H1 (cell line): Measurements from ENCODE around the gene ZNF619. TPM values are rescaled to one million over a fixed set of nuclear protein-coding genes. Genes with fewer than 3 reads are reported as not detected.

Experiments
- BCL11A ChIP-seq, 2 experiments: IDR thresholded peaks; one replicate each; pipeline ENCODE4 v1.6.1; 2011; ENCODE audit warnings: low read depth in 2 of 2, low read length in 2 of 2, mild to moderate bottlenecking in 2 of 2
- BRCA1 ChIP-seq: IDR thresholded peaks from 2 replicates; pipeline ENCODE4 v1.6.1; 2012; ENCODE audit warnings: low read depth, low read length, improper control_type of control experiment
- EP300 ChIP-seq, 2 experiments: IDR thresholded peaks; 1 replicate in 1 of 2; 2 replicates in 1 of 2; pipeline ENCODE4 v1.6.1; 2011 to 2012; ENCODE audit warnings: low read depth in 2 of 2, low read length in 2 of 2, mild to moderate bottlenecking in 2 of 2, borderline replicate concordance in 1 of 2, inconsistent platforms in 1 of 2, moderate library complexity in 1 of 2
- HDAC6 ChIP-seq: IDR thresholded peaks from one replicate; pipeline ENCODE4 v1.7.1; 2012; ENCODE audit warnings: low read depth, mild to moderate bottlenecking, inconsistent platforms, low read length, moderate library complexity
- RNF2 ChIP-seq: fragments of 200-900, 300-1000 bp; sonication (generic); IDR thresholded peaks from 2 replicates; pipeline ENCODE4 v1.7.1; 2016; ENCODE audit warnings: borderline replicate concordance, low read depth, mild to moderate bottlenecking, antibody characterized with exemption, low read length; ENCODE audit not compliant: poor library complexity, severe bottlenecking; ENCODE audit errors: missing control alignments
- SP2 ChIP-seq: IDR thresholded peaks from 2 replicates; pipeline ENCODE4 v1.6.1; 2012; ENCODE audit warnings: mild to moderate bottlenecking, low read length, inconsistent platforms
- TBP ChIP-seq: IDR thresholded peaks from 2 replicates; pipeline ENCODE4 v1.6.1; 2011; ENCODE audit warnings: low read depth, low read length, improper control_type of control experiment
- polyA plus RNA-seq, 7 experiments: library from polyadenylated mRNA; depleted of rRNA in 3 of 7; stranded (reverse) in 5 of 7; unstranded in 2 of 7; fragments of >200 nt in 5 of 7; fragments of 200-250 nt in 2 of 7; gene quantifications; 1 replicate in 5 of 7; 2 replicates in 1 of 7; 4 replicates in 1 of 7; pipeline versions ENCODE4 v1.2.1 to v1.2.3, GENCODE V29; 2011 to 2013; ENCODE audit warnings: missing spikeins in 2 of 7, mixed read lengths in 2 of 7
- total RNA-seq: library from RNA; stranded (reverse); fragmentation: NEBNext Ultra II Directional; extraction: Animal tissue kit (Norgen Biotek cat#: 25700); gene quantifications from 2 replicates; pipeline ENCODE4 v1.2.1, GENCODE V29; 2021
- TF ChIP-seq, protein P1 (sequence below): fragments of 300-600 bp; sonication (generic); IDR thresholded peaks from 2 replicates; pipeline ENCODE4 v1.7.1; 2012; ENCODE audit warnings: low read length, moderate library complexity, mild to moderate bottlenecking, inconsistent platforms; ENCODE audit not compliant: insufficient replicate concordance
- TF ChIP-seq, protein P2 (sequence below): IDR thresholded peaks from 2 replicates; pipeline ENCODE4 v1.6.1; 2012; ENCODE audit warnings: low read length, inconsistent platforms

ZNF619 gene
- total and polyA plus RNA-seq, 2 of the 8 experiments (the other 6 are each of a cell fraction or from before 2014, with no cell fraction given): 2.3 to 8.2 TPM

- TF ChIP-seq, protein P1, sequence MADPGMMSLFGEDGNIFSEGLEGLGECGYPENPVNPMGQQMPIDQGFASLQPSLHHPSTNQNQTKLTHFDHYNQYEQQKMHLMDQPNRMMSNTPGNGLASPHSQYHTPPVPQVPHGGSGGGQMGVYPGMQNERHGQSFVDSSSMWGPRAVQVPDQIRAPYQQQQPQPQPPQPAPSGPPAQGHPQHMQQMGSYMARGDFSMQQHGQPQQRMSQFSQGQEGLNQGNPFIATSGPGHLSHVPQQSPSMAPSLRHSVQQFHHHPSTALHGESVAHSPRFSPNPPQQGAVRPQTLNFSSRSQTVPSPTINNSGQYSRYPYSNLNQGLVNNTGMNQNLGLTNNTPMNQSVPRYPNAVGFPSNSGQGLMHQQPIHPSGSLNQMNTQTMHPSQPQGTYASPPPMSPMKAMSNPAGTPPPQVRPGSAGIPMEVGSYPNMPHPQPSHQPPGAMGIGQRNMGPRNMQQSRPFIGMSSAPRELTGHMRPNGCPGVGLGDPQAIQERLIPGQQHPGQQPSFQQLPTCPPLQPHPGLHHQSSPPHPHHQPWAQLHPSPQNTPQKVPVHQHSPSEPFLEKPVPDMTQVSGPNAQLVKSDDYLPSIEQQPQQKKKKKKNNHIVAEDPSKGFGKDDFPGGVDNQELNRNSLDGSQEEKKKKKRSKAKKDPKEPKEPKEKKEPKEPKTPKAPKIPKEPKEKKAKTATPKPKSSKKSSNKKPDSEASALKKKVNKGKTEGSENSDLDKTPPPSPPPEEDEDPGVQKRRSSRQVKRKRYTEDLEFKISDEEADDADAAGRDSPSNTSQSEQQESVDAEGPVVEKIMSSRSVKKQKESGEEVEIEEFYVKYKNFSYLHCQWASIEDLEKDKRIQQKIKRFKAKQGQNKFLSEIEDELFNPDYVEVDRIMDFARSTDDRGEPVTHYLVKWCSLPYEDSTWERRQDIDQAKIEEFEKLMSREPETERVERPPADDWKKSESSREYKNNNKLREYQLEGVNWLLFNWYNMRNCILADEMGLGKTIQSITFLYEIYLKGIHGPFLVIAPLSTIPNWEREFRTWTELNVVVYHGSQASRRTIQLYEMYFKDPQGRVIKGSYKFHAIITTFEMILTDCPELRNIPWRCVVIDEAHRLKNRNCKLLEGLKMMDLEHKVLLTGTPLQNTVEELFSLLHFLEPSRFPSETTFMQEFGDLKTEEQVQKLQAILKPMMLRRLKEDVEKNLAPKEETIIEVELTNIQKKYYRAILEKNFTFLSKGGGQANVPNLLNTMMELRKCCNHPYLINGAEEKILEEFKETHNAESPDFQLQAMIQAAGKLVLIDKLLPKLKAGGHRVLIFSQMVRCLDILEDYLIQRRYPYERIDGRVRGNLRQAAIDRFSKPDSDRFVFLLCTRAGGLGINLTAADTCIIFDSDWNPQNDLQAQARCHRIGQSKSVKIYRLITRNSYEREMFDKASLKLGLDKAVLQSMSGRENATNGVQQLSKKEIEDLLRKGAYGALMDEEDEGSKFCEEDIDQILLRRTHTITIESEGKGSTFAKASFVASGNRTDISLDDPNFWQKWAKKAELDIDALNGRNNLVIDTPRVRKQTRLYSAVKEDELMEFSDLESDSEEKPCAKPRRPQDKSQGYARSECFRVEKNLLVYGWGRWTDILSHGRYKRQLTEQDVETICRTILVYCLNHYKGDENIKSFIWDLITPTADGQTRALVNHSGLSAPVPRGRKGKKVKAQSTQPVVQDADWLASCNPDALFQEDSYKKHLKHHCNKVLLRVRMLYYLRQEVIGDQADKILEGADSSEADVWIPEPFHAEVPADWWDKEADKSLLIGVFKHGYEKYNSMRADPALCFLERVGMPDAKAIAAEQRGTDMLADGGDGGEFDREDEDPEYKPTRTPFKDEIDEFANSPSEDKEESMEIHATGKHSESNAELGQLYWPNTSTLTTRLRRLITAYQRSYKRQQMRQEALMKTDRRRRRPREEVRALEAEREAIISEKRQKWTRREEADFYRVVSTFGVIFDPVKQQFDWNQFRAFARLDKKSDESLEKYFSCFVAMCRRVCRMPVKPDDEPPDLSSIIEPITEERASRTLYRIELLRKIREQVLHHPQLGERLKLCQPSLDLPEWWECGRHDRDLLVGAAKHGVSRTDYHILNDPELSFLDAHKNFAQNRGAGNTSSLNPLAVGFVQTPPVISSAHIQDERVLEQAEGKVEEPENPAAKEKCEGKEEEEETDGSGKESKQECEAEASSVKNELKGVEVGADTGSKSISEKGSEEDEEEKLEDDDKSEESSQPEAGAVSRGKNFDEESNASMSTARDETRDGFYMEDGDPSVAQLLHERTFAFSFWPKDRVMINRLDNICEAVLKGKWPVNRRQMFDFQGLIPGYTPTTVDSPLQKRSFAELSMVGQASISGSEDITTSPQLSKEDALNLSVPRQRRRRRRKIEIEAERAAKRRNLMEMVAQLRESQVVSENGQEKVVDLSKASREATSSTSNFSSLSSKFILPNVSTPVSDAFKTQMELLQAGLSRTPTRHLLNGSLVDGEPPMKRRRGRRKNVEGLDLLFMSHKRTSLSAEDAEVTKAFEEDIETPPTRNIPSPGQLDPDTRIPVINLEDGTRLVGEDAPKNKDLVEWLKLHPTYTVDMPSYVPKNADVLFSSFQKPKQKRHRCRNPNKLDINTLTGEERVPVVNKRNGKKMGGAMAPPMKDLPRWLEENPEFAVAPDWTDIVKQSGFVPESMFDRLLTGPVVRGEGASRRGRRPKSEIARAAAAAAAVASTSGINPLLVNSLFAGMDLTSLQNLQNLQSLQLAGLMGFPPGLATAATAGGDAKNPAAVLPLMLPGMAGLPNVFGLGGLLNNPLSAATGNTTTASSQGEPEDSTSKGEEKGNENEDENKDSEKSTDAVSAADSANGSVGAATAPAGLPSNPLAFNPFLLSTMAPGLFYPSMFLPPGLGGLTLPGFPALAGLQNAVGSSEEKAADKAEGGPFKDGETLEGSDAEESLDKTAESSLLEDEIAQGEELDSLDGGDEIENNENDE: no peak
- TF ChIP-seq TBP (no peak), BCL11A (IDR thresholded peaks at IDR 0.05; ENCODE audit: low read depth in 2 of 2, low read length in 2 of 2) (no peak), SP2 (no peak), BRCA1 (no peak), HDAC6 (no peak), EP300 (IDR thresholded peaks at IDR 0.05; ENCODE audit: borderline replicate concordance in 1 of 2, low read depth in 2 of 2, low read length in 2 of 2) (no peak), RNF2 (no peak)
- TF ChIP-seq, protein P2, sequence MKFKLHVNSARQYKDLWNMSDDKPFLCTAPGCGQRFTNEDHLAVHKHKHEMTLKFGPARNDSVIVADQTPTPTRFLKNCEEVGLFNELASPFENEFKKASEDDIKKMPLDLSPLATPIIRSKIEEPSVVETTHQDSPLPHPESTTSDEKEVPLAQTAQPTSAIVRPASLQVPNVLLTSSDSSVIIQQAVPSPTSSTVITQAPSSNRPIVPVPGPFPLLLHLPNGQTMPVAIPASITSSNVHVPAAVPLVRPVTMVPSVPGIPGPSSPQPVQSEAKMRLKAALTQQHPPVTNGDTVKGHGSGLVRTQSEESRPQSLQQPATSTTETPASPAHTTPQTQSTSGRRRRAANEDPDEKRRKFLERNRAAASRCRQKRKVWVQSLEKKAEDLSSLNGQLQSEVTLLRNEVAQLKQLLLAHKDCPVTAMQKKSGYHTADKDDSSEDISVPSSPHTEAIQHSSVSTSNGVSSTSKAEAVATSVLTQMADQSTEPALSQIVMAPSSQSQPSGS: no peak
These were observed 6.2 kb upstream of the ZNF619 start (continued) for GRCh38 chr3:40470701-40471100.
